Midbrain (tissue), 1 donor: ENCODE results near the gene PLXNA4.
A peak's percentile ranks its signal among the peaks of the same experiment; 100 is the strongest.
"Not testable (repeated sequence)": the region's sequence is repeated elsewhere in the genome, so short reads cannot be mapped to it uniquely, and the experiment has no call there.

Experiments used
- DNase-seq: peaks from one replicate; lab custom pipeline; 2025; lab: John Stamatoyannopoulos, UW

Gene PLXNA4

DNA sequence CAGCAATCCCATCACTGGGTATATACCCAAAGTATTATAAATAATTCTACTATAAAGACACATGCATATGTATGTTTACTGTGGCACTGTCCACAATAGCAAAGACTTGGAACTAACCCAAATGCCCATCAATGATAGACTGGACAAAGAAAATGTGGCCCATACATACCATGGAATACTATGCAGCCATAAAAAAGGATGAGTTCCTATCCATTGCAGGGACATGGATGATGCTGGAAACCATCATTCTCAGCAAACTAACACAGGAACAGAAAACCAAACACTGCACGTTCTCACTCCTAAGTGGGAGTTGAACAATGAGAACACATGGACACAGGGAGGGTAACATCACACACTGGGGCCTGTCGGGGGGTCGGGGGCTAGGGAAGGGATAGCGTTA lies 186.2 kb downstream of the PLXNA4 start:
- DNase-seq, result not testable (repeated sequence)

GRCh38 chr7:132388688-132389087 lies 187.6 kb downstream of the PLXNA4 start:
- no peak for DNase-seq

DNA sequence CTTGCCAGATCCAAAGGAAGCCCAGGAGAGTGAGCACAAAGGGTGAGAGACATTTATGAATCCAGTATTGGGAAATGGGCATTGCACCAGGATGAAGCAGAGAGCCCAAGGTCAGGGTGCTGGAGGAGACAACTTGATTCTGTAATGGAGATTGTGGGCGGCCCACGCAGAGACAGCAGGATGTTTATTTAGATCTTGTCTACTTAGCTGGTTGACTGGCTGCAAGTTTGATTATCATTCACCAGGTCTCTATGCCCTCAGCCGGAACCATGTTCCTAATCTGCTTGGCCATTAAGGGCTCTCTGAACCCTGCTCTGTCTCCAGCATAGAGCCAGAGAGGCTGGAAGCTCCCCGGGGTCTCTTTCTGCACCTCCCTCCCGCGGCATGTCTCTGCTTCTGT lies 188.7 kb downstream of the PLXNA4 start:
- no peak for DNase-seq

GRCh38 chr7:132386201-132386681 lies 190.0 kb downstream of the PLXNA4 start:
- peak; percentile 62 for DNase-seq

- DNase-seq, result no peak
Measured at GRCh38 chr7:132383962-132384361, 192.3 kb downstream of the PLXNA4 start.

- no peak for DNase-seq
Measured at GRCh38 chr7:132381742-132382472, 194.4 kb downstream of the PLXNA4 start.

- DNase-seq, result no peak
Measured at GRCh38 chr7:132380059-132380458, 196.2 kb downstream of the PLXNA4 start.

DNA sequence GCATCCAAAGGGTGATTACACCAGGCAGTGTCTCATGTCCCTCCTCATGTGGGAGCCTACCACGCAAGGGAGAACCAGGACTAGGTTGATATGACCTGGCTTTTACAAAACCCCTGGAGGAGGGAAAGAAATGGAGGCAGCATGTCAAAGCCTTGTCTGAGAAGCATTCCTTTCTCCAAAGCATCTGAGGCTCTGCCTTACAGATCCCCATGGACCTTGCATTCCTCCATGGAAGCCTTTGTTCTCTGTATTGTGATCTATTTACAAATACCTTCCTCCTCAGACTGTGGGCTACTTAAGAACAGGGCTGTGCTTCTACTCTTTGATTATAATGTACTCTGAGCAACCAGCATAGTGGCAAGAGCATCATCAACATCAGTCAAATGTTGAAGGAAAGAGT lies 197.0 kb downstream of the PLXNA4 start:
- DNase-seq, result no peak

GRCh38 chr7:132377703-132378584 lies 198.3 kb downstream of the PLXNA4 start:
- no peak for DNase-seq

DNA sequence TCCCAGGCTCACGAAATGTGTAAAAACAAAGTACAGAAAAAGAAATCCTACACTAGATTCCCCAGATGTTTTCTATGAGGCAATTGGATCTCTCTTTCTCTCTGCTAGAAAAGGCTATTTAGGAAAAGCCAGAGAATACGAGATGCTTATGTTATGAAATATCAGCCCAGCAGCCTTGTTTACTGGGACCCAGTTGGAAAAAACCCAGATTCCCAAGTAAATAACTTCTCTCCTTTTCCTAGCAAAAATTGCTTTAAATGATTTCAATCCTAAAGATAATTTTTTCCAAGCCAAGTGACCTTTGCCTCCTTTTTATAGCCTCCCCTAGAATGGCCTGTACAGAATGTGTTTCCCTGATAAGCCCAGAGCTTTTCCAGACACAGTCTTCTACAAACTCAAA lies 199.3 kb downstream of the PLXNA4 start:
- no peak for DNase-seq

GRCh38 chr7:132376361-132377013 lies 199.8 kb downstream of the PLXNA4 start:
- no peak for DNase-seq

DNA sequence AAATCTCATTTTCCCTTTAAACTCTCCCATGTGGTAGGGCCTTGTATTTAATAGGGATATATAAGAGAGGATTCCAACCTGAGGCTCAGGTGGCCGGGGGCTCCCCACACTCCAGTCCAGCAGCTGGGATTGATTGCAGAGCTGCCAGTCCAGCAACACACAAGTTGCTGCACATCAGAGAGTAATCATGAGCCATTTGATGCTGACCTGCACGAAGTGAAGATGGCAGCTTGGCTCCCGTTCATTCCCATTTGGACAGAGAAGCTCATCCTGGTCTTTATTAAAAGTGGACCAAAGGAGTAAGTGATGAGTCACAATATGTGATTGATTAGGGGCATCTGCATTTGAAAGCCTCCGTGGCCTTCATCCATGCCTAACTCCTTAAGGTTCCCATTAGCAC lies 202.4 kb downstream of the PLXNA4 start:
- no peak for DNase-seq

GRCh38 chr7:132373041-132373440 lies 203.2 kb downstream of the PLXNA4 start:
- no peak for DNase-seq

DNA sequence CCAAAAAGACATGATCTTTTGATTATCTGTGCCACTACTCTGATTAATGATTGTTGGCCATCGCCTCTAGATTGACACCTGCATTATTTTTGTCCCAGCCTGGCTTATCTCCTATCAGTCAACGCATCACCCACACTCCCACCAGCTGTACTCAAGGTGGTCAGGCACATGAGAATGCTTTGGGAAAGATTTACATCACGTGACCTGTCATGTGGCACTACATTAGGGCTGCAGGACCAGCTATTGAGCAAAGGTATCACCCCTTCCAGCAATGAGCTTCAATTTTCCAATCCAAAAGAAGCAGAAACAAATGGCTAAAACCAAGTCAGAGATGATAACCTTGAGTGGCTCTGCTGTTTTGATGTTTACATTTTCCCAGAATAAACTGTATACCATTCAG lies 204.3 kb downstream of the PLXNA4 start:
- DNase-seq, result no peak

- no peak for DNase-seq
Measured at GRCh38 chr7:132368246-132368900, 207.9 kb downstream of the PLXNA4 start.

- DNase-seq, result no peak
Measured at GRCh38 chr7:132367795-132368194, 208.5 kb downstream of the PLXNA4 start.

GRCh38 chr7:132367004-132367403 lies 209.3 kb downstream of the PLXNA4 start:
- DNase-seq, result no peak

GRCh38 chr7:132364226-132364625 lies 212.0 kb downstream of the PLXNA4 start:
- DNase-seq, result no peak

DNA sequence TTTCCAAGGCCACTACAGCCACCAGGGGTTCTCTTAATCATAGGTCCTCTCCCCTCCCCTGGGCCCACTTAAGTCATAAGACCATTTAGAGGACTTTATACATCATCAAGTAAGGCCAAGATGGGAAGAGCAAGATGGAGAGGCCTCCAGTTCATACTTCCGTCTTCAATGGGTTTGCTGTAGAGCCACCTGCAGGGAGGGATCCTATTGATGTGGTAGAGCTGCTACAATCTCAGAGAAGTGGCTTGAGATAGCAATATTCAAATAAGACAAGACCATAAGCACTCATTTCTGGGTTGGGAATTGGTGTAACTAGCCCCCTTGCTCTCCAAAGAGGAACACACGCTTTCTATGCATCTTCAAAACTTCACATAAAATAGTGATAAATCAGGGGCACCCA lies 214.2 kb downstream of the PLXNA4 start:
- DNase-seq, result no peak

DNA sequence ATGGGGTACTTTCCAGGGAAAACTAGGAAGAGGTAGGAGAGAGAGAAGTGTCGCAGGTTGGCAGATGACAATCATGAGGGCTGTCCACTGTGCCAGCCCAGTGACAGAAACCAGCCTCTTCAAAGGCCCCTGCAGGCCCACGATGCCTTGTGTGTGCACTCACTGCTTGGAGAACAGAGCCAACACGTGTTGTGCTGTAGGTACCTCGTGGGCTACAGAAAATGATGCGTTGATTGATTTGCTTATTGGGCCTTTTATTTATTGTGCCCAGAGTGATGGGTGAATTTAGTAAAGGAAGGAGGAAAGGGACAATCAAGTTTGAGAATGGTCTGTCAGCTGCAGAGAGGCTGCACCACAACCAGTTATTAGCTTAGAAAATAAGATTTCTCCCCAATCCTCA lies 215.1 kb downstream of the PLXNA4 start:
- DNase-seq, result no peak

DNA sequence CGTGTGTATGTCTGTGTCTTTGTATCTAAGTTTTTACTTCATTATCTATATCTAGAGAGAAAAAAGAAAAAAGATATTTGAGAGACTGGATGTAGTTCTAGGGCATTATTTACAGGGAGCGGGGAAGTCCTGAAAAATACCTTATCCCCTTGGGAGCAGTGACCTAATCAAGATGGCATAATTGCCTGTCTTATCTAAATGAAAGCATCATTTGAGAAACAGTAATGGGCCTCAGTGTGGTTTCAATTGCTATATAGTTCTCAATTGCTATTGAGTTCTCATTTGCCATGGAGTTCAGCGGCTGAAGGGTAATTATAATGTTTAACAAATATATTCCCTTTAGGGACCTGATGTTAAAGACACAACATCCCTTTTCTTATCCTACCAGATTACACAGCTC lies 216.5 kb downstream of the PLXNA4 start:
- DNase-seq, result no peak

DNA sequence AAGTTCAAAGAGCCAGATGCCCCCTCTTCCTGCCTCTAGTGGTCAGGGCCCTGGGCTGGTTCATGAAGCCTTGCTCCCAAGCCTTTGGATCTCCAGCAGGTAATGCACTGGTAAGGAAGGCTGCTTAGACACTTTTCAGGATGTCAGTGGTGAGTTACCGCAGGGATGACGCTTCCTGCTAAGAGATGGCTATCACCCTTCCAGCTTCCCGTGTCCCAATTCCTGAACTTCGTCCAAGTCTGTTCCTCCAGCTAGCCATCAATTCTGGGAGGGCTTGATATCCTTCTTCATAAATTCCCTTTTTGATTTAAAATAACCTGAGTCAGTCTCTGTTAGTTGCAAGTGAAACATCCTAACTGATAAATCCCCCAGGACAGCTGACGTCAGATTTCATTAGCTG lies 221.2 kb downstream of the PLXNA4 start:
- DNase-seq, result no peak
